Adrenal gland (tissue), 19 donors: ENCODE data around the gene CCDC117. TPM values are rescaled to one million over a fixed set of nuclear protein-coding genes. Genes with fewer than 3 reads are reported as not detected.

Source experiments
- DNase-seq, 7 donors: peaks; one replicate each; pipeline ENCODE4 v3.0.0-alpha.2; 2019 to 2020
- H3K27ac ChIP-seq, 5 donors: fragments of 200-600 bp; sonication (generic) in 4 of 5; 1 replicate in 3 of 5; 2 replicates in 2 of 5; pipeline versions ENCODE4 v1.5.1 to v1.8.0; 2016 to 2020; ENCODE audit warnings: mild to moderate bottlenecking in 1 of 5
- H3K27me3 ChIP-seq: fragments of 200-600 bp; 2 replicates; pipeline ENCODE4 v1.8.0; 2021
- H3K36me3 ChIP-seq, 2 donors: fragments of 200-600 bp; replicated peaks in 1 of 2; 1 replicate in 1 of 2; 2 replicates in 1 of 2; pipeline versions ENCODE4 v1.5.1 to v1.8.0; 2018 to 2022
- H3K4me1 ChIP-seq, 2 donors: fragments of 200-600 bp; replicated peaks in 1 of 2; 1 replicate in 1 of 2; 2 replicates in 1 of 2; pipeline versions ENCODE4 v1.5.1 to v1.8.0; 2018 to 2021
- H3K4me3 ChIP-seq, 4 donors: fragments of 200-600 bp; sonication (generic) in 3 of 4; one replicate each; pipeline ENCODE4 v1.5.1; 2016 to 2018
- H3K9me3 ChIP-seq, 3 donors: fragments of 200-600 bp; sonication (generic) in 1 of 3; replicated peaks in 1 of 3; 1 replicate in 2 of 3; 2 replicates in 1 of 3; pipeline versions ENCODE4 v1.5.1 to v1.8.0; 2016 to 2021
- POLR2A ChIP-seq, 2 donors: fragments of 450-650 bp; IDR thresholded peaks; one replicate each; pipeline ENCODE4 v1.6.1; 2017; ENCODE audit warnings: antibody characterized with exemption in 2 of 2, mild to moderate bottlenecking in 2 of 2, moderate library complexity in 1 of 2
- WGBS, 4 donors: extraction: QIAGEN DNeasy Blood & Tissue Kit in 2 of 4; methylation state at CpG; one replicate each; pipeline versions ENCODE4 v1.1.5 to v1.1.7; 2013 to 2017; 5-methylcytosine and 5-hydroxymethylcytosine counted together
- intact Hi-C, 2 donors: fragments of 100-400 bp; cut with DNase I; formaldehyde crosslinking; loops; one replicate each; pipeline versions ENCODE4 v1.14.1 to v1.15.0; 2022 to 2023
- long read RNA-seq, 10 donors: library from polyadenylated mRNA in 3 of 10; unstranded in 2 of 10; stranded (forward) in 1 of 10; transcript quantifications; one replicate each; pipeline ENCODE4 v2.0.0 and lab custom pipeline, GENCODE V29; 2021 to 2026
- polyA plus RNA-seq, 3 donors: library from polyadenylated mRNA; stranded (reverse); fragments of 200-250 nt in 2 of 3; fragments of 350-450 nt in 1 of 3; fragmentation: Illumina TruSeq in 1 of 3; extraction: RNeasy Lipid Tissue Mini Kit (QIAGEN cat#74804) in 1 of 3; gene quantifications; one replicate each; pipeline ENCODE4 v1.2.3, GENCODE V29; 2013 to 2014
- total RNA-seq, 9 donors: library from RNA; depleted of rRNA in 4 of 9; stranded (reverse); fragments of >200 nt in 4 of 9; fragments of 120-200 nt in 1 of 9; fragmentation: NEBNext Ultra II Directional in 1 of 9; extraction: Animal tissue kit (Norgen Biotek cat#: 25700) in 1 of 9; gene quantifications; one replicate each; pipeline versions ENCODE4 v1.1.0 to v1.2.4, GENCODE V29; 2013 to 2023
- TF ChIP-seq, protein P1 (sequence below), 6 experiments: fragments of 450-650 bp in 4 of 6; fragments of 200-600 bp in 2 of 6; sonication (generic) in 1 of 6; IDR thresholded peaks; 1 replicate in 5 of 6; 2 replicates in 1 of 6; pipeline versions ENCODE4 v1.5.1 to v1.8.0; 2016 to 2021; ENCODE audit warnings: antibody characterized with exemption in 6 of 6, mild to moderate bottlenecking in 2 of 6, moderate library complexity in 1 of 6
- donor health status: healthy with polysubstance abuse.
- donor health status: Bipolar disorder and iron deficiency.
- donor health status: DM: yes; HTN: yes; CAD: no.
- donor health status: DM: no; HTN: no; CAD: no.
- donor health status: DM: no; HTN: no; CAD: no.
- donor health status: DM: yes; HTN: yes; CAD: no.

Gene CCDC117
- 10 to 100 TPM; 16.3 to 31.0 (median 23.6) TPM for total RNA-seq
- 10 to 100 TPM in 2 of 3 donors, 1 to 10 TPM in 1; 9.0 to 38.0 (median 13.1) TPM for polyA plus RNA-seq
- long read RNA-seq, donor 1, transcript CCDC117-201 (5 exons, 3,985 nt) = major isoform, 5 of 5 reads
- long read RNA-seq, donor 1, partial matches to known transcripts = 0 of 5 reads
- long read RNA-seq, donor 1, other reads (novel, unspliced or antisense) = 0 of 5 reads
- long read RNA-seq, donor 2, transcript CCDC117-201 (5 exons, 3,985 nt) = major isoform, 6 of 6 reads
- long read RNA-seq, donor 2, partial matches to known transcripts = 0 of 6 reads
- long read RNA-seq, donor 2, other reads (novel, unspliced or antisense) = 0 of 6 reads
- long read RNA-seq, donor 3, transcript CCDC117-201 (5 exons, 3,985 nt) = major isoform, 8 of 24 reads
- long read RNA-seq, donor 3, partial matches to known transcripts = 16 of 24 reads
- long read RNA-seq, donor 3, other reads (novel, unspliced or antisense) = 0 of 24 reads
- long read RNA-seq, donor 4, partial matches to known transcripts = 0 of 3 reads
- long read RNA-seq, donor 4, other reads (novel, unspliced or antisense) = 2 of 3 reads
- long read RNA-seq, donor 5, transcript CCDC117-201 (5 exons, 3,985 nt) = major isoform, 53 of 59 reads
- long read RNA-seq, donor 5, partial matches to known transcripts = 2 of 59 reads
- long read RNA-seq, donor 5, other reads (novel, unspliced or antisense) = 4 of 59 reads
- long read RNA-seq, donor 6, partial matches to known transcripts = 3 of 6 reads
- long read RNA-seq, donor 6, other reads (novel, unspliced or antisense) = 1 of 6 reads
- long read RNA-seq, donor 7 = 0 reads
- long read RNA-seq, donor 8, transcript CCDC117-201 (5 exons, 3,985 nt) = major isoform, 7 of 7 reads
- long read RNA-seq, donor 8, partial matches to known transcripts = 0 of 7 reads
- long read RNA-seq, donor 8, other reads (novel, unspliced or antisense) = 0 of 7 reads
- long read RNA-seq, donor 9, transcript CCDC117-201 (5 exons, 3,985 nt) = major isoform, 8 of 53 reads
- long read RNA-seq, donor 9, partial matches to known transcripts = 0 of 53 reads
- long read RNA-seq, donor 9, other reads (novel, unspliced or antisense) = 45 of 53 reads
- long read RNA-seq, donor 10, partial matches to known transcripts = 0 of 3 reads
- long read RNA-seq, donor 10, other reads (novel, unspliced or antisense) = 0 of 3 reads

- H3K36me3 ChIP-seq = peaks cover 0 to 21% of the 10 kb centered on the region in 2 donors
- peak within 1 kb of the TSS in 3 of 4 donors; percentile 45 to 97 (median 75) for H3K4me3 ChIP-seq
- TF ChIP-seq POLR2A (IDR thresholded peaks at IDR 0.05) = peak; percentile 81 to 87
- TF ChIP-seq, protein P1, sequence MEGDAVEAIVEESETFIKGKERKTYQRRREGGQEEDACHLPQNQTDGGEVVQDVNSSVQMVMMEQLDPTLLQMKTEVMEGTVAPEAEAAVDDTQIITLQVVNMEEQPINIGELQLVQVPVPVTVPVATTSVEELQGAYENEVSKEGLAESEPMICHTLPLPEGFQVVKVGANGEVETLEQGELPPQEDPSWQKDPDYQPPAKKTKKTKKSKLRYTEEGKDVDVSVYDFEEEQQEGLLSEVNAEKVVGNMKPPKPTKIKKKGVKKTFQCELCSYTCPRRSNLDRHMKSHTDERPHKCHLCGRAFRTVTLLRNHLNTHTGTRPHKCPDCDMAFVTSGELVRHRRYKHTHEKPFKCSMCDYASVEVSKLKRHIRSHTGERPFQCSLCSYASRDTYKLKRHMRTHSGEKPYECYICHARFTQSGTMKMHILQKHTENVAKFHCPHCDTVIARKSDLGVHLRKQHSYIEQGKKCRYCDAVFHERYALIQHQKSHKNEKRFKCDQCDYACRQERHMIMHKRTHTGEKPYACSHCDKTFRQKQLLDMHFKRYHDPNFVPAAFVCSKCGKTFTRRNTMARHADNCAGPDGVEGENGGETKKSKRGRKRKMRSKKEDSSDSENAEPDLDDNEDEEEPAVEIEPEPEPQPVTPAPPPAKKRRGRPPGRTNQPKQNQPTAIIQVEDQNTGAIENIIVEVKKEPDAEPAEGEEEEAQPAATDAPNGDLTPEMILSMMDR (IDR thresholded peaks at IDR 0.05) = peak in 3 of 6 experiments; percentile 35 to 59 (median 46)
- H3K4me1 ChIP-seq = peaks cover 0 to 22% of the 10 kb centered on the region in 2 donors
- H3K27me3 ChIP-seq = no peaks in the 10 kb centered on the region
- H3K27ac ChIP-seq = peak within 1 kb of the TSS; percentile 82 to 100 (median 98)
- 0 to 1% (median 1%) methylated on average over 14 to 92 of the region's 92 CpGs for WGBS, 4 donors
- no peaks in the 10 kb centered on the region for H3K9me3 ChIP-seq
- DNase-seq = peak; percentile 96 to 99 (median 96)
- intact Hi-C loops = no loop called here
Observed at GRCh38 chr22:28772633-28773460, at the start of gene CCDC117. TSS of gene CCDC117 (plus strand) at chr22:28772695. CDS start at chr22:28772850, 155 bp downstream.

- Histone ChIP-seq H3K36me3 (no peaks in the 10 kb centered on the region), H3K27me3 (no peaks in the 10 kb centered on the region), H3K9me3 (no peaks in the 10 kb centered on the region), H3K4me3 (no peak overlapping the region), H3K27ac (no peak overlapping the region), H3K4me1 (no peaks in the 10 kb centered on the region)
- no peak for DNase-seq
- TF ChIP-seq, protein P1 (IDR thresholded peaks at IDR 0.05) = no peak
- no peak for TF ChIP-seq POLR2A (IDR thresholded peaks at IDR 0.05)
- intact Hi-C loops = no loop called here
- 85 to 93% (median 89%) methylated on average over 1 of the region's 1 CpG for WGBS, 4 donors
Observed at GRCh38 chr22:28728002-28728401, 44.5 kb upstream of the CCDC117 start.

DNA sequence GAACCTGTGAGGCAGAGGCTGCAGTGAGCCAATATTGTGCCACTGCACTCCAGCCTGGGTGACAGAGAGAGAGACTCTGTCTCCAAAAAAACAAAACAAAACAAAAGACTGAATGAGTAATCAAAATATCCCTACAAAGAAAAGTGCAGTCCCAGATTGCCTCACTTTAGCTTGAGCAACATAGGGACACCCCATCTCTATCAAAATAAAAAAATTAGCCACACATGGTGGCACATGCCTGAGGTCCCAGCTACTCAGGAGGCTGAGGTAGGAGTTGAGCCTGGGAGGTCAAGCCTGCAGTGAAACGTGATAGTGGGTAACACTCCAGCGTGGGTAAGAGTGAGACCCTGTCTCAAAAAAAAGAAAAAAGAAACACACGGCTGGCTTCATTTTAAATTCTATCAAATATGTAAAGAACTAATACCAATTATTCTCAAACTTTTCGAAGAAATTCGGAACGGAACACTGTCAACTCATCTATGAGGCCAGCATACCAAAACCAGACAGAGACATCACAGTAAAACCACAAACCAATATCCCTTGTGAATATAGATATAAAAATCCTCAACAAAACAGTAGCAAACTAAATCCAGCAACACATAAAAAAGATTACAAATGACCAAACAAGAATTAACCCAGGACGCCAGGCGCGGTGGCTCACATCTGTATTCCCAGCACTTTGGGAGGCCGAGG is 43.7 kb upstream of the CCDC117 start:
- no peak for DNase-seq
- H3K4me1 ChIP-seq = no peaks in the 10 kb centered on the region
- no peaks in the 10 kb centered on the region for H3K27me3 ChIP-seq
- H3K27ac ChIP-seq = no peak overlapping the region
- H3K9me3 ChIP-seq = no peaks in the 10 kb centered on the region
- no peak for TF ChIP-seq POLR2A (IDR thresholded peaks at IDR 0.05)
- TF ChIP-seq, protein P1 (IDR thresholded peaks at IDR 0.05) = no peak
- WGBS, 4 donors = 92 to 95% (median 94%) methylated on average over 10 of the region's 10 CpGs
- intact Hi-C loops = no loop called here
- H3K36me3 ChIP-seq = no peaks in the 10 kb centered on the region
- no peak overlapping the region for H3K4me3 ChIP-seq
